Hematopoietic multipotent progenitor cell treated with erythropoietin and hydrocortisone succinate and interleukin-3 and kit ligand, for 17 days (in vitro differentiated cells): ENCODE data around the gene UGT1A3.

Experiments used
- DNase-seq: peaks from one replicate; pipeline ENCODE4 v3.0.0-alpha.2; 2015; ENCODE audit warnings: low spot score

Gene UGT1A3

GRCh38 chr2:233816771-233817170, 87.9 kb downstream of the UGT1A3 start:
- DNase-seq = no peak

GRCh38 chr2:233817361-233817911, 88.6 kb downstream of the UGT1A3 start:
- no peak for DNase-seq

- no peak for DNase-seq
These were observed 89.3 kb downstream of the UGT1A3 start for GRCh38 chr2:233817995-233818638.

- DNase-seq = no peak
These were observed 90.1 kb downstream of the UGT1A3 start for GRCh38 chr2:233818639-233819621.

DNA sequence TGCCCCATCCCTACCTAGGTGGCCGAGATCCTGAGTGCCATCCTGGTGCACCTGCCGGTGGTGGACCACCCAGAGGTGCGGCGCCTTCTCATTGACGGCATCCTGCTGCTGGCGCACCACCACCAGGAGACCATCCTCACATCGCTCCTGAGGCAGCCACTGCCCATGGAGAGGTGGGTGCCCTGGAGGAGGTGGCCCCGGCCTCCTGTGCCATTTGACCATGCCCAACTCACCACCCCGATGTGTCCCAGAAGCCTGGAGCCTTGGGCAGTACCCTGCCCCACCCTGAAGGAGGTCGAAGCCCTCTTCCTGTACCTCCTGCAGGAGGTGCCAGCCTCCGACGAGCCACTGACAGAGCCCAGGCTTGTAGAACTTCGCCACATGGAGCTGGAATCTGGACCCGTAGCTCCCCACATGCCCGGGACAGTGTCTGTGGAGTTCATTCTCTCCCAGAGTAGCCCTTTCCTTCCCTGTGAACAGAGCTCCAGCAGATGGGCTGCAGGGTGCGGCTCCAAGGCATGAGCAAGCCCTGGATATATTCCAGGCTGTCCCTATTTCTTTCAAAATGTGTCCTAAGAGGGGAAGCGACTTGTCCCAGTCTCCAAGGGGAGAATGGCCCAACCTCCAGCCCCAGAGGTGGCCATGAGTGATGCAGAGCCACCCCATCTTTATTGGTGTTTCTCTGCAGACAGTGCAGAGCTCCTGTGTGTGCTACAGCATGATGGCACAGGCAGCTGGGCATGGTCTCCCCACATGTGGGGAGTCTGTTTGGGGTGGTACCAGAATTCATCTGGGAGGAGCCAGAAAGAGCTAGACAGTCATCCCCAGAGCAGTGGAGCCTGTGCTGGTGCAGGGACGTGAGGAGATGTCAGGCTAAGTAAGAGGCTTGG, 91.3 kb downstream of the UGT1A3 start:
- DNase-seq = no peak

DNA sequence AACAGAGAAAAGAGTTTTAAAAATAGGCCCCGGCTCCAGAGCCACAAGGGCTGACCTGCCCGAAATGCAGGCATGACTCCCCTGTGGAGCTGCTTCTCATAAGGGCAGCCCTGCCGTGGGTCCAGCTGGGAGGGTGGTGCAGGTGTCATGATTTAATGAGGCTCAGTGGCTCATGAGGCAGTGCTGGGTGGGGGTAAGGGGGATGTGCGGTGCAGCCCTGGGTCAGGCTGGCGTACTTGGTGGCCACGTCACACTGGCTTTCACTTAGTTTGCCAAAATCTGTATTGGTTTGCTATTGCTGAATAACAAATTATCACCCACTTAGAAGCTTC, 91.9 kb downstream of the UGT1A3 start:
- no peak for DNase-seq

- DNase-seq = no peak
These were observed 92.4 kb downstream of the UGT1A3 start for GRCh38 chr2:233821196-233821595.

DNA sequence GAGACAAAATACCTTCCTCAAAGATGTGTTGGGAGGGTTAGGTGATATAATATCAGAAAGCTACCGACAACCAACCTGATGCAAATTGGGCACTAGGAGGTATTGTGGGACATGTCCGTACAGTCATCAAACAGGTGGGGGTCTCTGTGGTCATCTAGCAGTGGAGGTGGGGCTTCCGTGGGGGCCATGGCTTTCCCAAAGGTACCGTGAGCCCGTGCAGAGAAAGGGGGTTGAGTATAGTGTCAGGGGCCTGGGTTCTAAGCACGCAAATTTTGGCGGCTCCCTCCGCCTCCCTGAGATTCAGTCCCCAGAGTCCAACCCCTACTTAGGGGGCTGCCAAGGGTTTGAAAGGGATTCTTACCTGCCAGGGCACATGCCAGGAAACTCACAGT, 92.9 kb downstream of the UGT1A3 start:
- DNase-seq = no peak

DNA sequence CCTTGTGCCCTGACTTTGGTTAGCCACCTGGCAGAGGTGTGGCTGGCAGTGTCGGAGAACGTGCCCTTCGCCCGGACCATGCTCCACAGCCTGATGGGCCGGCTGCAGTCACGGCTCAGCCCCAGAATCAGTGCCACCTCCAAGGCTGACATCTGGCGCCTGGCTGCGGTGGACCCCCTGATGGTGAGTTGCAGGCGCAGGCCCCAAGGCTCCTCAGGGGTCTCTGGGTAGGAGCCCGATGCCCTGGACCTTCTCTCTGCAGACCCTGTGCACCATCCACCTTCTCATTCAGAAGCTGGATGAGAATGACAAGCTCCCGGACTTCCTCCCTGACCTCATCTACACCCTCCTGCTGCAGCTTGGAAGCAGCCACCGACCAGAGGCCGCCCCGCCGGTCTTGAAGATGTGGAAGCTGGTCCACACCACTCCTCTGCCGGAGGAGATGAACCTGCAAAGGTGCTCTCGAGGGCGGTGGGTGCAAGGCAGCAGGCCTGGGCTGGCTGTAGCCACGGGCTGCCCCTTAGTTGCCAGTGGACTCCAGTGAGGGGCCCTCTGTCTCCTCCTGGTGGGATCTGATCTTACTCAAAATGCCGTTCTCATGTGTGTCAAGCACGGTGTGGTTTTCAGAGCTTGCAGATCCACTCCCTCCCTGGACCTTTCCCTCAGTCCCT, 93.4 kb downstream of the UGT1A3 start:
- DNase-seq = no peak
